Fibroblast of skin of left biceps (primary cell): ENCODE data around the gene MRGPRX4.
"Not testable (repeated sequence)": the region's sequence is repeated elsewhere in the genome, so short reads cannot be mapped to it uniquely, and the experiment has no call there.

Experiments used
- DNase-seq, 2 experiments: peaks; one replicate each; pipeline ENCODE4 v3.0.0-alpha.2; 2013; ENCODE audit warnings: low read depth in 2 of 2

The MRGPRX4 gene

DNA sequence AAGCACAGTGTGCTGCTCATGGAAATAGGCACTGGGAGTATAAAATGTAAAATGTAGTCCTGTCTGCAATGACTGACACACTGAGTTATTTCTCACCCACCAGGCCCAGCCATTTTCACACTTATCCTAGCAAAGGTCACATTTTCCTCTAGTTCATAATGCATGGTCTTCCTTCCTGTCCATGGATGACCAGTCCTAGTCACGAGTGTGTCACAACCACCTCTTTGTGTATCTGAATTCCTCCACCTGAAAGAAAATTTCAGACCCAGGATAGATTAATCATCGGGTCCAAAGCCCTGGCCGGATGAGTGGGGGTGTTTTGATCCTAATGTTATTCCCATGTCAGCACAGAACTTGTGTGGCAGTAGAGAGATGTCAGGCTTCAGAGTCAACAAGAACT lies at the start of gene MRGPRX4:
Gene MRGPRX4, plus strand, starts transcription at position 172 of the 400 bp plus-strand sequence. CDS start 420 bp downstream, outside the sequence.
- DNase-seq, result no peak

DNA sequence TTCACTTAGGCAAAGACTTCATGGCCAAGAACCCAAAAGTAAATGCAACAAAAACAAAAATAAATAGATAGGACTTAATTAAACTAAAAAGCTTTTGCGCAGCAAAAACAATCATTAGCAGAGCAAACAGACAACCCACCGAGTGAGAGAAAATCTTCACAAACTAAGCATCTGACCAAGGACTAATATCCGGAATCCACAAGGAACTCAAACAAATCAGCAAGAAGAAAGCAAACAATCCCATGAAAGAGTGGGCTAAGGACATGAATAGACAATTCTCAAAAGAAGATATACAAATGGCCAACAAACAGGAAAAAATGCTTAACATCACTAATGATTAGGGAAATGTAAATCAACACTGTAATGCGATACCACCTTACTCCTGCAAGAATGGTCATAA lies 41.5 kb upstream of the MRGPRX4 start:
- DNase-seq, result not testable (repeated sequence)

DNA sequence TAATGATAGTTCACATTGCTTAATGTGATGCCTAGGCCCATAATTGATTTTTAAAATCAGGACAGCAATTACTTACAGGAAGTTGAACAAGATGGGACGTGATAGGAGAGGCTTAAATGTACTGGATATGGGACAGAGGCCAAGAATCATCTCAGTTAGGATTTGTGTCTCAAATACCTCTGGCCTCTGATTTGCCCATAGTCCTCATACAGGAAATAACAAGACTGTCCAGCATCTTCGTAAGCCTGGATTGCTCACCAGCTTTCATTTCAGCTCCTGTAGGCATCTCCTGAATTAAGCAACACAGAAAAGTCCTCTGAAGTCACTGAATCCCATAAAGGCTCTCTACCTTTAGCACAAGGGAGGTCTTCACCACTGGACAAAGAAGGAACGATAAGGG lies 40.3 kb upstream of the MRGPRX4 start, which contains the start of gene MRGPRX3:
Gene MRGPRX3, plus strand, starts transcription at position 231 of the 400 bp plus-strand sequence. CDS start 4,632 bp downstream, outside the sequence.
- DNase-seq, result no peak

DNA sequence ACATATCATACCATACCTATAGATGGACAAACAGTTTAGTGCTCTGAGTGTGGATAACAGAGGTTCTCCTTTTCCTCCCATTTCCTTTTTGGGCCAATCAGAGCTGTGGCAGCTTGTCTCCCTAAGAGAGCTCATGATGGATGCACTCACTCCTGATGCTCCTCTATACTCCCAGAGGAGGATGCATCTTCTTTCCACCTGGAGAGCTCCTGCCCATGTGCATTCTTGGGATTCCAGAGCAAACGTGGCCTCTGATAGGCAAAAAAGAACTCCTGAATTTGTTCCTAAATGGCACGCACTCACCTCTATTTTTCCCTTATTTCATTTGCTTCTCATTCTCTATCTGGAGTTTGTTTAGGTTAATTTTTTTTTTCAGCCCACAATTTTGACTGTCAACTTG lies 37.3 kb upstream of the MRGPRX4 start:
- no peak for DNase-seq

DNA sequence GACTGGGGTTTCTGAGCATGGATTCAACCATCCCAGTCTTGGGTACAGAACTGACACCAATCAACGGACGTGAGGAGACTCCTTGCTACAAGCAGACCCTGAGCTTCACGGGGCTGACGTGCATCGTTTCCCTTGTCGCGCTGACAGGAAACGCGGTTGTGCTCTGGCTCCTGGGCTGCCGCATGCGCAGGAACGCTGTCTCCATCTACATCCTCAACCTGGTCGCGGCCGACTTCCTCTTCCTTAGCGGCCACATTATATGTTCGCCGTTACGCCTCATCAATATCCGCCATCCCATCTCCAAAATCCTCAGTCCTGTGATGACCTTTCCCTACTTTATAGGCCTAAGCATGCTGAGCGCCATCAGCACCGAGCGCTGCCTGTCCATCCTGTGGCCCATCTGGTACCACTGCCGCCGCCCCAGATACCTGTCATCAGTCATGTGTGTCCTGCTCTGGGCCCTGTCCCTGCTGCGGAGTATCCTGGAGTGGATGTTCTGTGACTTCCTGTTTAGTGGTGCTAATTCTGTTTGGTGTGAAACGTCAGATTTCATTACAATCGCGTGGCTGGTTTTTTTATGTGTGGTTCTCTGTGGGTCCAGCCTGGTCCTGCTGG lies 35.3 kb upstream of the MRGPRX4 start:
- no peak for DNase-seq

DNA sequence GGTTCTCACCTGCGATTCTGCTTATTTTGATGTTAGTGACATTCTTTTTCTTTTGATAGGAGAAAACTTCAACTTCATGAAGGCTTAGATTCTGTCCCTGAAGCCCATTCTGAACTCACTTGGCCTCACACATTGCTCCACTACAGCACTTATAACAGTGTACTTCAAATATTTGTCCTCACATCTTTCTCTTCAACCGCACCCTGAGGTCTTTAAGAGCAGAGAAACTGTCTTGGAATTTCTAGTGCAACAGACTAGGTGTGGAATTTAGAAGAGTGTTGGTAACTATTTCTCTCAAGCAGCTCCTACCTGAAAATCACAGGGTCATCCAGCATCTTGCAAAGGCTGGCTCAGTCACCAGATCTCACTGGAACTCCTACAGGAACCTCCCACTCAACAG lies 32.5 kb upstream of the MRGPRX4 start:
- no peak for DNase-seq

DNA sequence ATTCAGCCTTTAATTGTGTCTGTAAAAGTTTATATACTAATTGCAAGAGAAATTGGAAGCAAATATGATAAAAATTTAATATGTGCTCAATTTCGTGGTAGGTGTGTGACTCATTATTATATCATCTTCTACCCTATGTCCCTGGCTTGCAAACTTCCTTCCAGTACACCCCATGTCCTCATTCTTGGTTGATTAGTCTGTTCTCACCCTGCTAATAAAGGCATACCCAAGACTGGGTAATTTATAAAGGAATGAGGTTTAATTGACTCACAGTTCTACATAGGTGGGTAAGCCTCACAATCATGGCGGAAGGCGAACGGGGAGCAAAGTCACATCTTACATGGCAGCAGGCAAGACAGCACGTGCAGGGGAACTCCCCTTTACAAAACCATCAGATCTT lies 28.4 kb upstream of the MRGPRX4 start:
- DNase-seq, result no peak

DNA sequence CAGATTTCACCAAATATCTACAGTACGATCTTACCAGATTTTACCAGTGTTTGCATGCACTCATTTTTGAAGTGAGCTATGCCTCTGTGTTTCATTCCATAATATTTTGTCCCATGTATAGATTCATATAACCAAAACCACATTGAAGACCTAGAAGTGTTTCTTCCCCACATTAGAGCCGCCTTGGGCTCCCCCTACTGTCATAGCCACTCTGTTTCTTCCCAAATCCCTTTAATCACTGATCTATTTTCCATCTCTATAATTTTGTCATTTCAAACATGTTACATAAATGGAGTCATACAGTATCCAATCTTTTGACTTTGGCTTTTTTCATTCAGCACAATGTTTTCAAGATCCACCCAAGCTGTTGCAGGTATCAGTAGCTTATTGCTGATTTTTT lies 27.6 kb upstream of the MRGPRX4 start:
- DNase-seq, result no peak

DNA sequence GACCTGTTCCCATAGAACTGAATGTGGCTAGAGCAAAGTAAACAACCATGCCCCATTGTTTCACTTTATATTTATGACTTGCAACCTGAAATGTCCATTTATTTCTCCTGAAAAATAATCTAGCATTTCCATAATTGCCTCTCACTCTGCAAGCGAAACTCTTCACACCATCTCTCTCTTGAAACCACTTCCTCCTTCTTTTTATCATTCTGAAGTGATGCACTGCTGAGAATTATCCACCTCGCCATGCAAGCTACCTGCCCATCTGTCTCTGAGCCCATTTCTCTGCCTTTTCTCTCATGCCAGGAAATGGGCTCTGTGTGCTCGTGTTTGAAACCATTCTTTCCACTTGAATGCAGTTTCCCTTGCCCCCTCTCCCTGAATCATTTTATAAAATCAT lies 26.8 kb upstream of the MRGPRX4 start:
- DNase-seq, result no peak

DNA sequence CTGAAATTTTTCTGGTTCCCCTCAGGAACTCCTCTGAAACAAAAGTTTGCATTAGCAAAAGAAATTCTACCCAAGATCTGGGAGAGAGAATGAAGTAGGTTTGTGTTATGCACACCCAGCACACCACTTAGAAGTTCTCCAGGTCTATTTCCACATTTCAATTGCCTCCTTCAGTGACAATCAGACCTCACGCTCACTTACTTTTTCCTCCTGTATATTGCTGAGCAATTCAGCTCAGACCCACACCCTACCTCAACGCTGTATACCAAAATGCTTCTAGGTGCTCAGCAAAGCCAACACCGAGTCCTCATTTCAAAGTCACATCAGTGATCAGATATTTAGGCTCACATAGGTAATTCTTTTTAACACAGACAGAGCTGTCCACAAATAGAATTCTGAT lies 21.1 kb upstream of the MRGPRX4 start:
- no peak for DNase-seq

DNA sequence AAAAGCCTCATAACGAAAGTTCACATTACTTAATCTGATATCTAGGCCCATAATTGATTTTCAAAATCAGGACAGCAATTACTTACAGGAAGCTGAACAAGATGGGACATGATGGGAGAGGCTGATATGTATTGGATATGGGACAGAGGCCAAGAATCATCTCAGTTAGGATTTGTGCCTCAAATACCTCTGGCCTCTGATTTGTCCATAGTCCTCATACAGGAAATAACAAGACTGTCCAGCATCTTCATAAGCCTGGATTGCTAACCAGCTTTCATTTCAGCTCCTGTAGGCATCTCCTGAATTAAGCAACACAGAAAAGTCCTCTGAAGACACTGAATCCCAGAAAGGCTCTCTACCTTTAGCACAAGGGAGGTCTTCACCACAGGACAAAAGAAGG lies 4.3 kb upstream of the MRGPRX4 start:
- no peak for DNase-seq

DNA sequence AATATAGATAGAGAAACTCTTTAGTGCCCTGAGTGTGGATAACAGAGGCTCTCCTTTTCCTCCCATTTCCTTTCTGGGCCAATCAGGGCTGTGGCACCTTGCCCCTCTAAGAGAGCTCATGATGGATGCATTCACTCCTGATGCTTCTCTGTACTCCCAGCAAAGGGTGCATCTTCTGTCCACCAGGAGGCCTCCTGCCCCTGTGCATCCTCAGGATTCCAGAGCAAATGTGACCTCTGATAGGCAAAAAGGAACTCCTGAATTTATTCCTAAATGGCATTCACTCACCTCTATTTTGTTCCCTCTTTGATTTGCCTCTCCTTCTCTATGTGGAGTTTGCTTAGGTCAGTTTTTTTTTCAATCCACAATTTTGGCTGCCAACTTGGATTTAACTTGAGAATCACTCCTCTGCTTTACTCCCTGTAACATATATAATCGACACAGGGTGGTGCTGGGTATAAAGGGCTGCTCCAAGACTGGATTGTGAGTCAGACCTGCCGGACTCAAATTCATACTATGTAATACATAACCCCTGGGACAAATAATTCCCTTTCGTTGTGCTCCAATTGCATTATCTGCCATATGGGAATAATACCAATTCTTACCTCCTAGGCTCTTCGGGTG lies 1.1 kb upstream of the MRGPRX4 start:
- DNase-seq, result no peak

DNA sequence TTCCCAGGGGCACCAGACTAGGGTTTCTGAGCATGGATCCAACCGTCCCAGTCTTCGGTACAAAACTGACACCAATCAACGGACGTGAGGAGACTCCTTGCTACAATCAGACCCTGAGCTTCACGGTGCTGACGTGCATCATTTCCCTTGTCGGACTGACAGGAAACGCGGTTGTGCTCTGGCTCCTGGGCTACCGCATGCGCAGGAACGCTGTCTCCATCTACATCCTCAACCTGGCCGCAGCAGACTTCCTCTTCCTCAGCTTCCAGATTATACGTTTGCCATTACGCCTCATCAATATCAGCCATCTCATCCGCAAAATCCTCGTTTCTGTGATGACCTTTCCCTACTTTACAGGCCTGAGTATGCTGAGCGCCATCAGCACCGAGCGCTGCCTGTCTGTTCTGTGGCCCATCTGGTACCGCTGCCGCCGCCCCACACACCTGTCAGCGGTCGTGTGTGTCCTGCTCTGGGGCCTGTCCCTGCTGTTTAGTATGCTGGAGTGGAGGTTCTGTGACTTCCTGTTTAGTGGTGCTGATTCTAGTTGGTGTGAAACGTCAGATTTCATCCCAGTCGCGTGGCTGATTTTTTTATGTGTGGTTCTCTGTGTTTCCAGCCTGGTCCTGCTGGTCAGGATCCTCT lies 709 bp downstream of the MRGPRX4 start:
- DNase-seq, result no peak

DNA sequence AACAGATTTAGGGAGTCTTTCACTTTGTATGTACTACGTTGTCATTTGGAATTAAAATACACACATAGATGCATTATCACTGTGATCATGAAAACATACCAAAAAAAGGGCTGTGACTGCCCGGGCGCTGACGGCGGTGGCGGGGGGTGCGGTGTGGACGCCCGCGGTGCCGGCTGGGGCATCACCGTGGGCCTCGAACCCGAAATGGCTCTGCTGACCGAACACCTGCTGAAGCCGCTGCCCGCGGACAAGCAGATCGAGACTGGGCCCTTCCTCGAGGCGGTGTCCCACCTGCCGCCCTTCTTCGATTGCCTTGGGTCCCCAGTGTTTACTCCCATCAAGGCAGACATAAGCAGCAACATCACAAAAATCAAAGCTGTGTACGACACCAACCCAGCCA lies 16.2 kb downstream of the MRGPRX4 start:
- no peak for DNase-seq

DNA sequence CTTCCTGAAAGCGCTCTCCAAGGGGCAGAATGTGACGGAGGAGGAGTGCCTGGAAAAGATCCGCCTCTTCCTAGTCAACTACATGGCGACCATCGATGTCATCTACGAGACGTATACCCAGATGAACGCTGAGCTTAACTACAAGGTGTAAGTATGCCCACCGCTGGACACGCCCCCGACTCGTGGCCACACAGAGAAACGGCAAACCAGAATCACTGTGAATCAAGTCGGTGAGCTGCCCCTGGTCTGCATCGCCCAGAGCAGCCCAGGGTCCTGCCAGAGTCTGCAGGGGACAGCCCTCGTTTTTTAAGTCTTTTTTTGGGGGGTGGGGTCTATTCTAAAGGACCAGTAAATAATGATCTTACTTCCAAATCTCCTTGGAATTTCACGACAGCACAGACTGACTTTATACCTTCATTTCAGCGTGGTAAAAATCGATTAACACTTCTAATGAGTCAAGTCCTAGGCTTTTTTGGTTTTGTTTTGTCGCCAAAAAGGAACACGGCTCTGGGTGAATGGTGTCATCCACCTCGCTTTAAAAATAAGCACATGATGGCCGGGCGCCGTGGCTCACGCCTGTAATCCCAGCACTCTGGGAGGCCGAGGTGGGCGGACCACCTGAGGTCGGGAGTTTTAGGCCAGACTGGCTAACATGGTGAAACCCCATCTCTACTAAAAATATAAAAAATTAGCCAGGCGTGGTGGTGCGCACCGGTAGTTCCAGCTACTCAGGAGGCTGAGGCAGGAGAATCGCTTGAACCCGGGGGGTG lies 17.0 kb downstream of the MRGPRX4 start:
- DNase-seq, result not testable (repeated sequence)

DNA sequence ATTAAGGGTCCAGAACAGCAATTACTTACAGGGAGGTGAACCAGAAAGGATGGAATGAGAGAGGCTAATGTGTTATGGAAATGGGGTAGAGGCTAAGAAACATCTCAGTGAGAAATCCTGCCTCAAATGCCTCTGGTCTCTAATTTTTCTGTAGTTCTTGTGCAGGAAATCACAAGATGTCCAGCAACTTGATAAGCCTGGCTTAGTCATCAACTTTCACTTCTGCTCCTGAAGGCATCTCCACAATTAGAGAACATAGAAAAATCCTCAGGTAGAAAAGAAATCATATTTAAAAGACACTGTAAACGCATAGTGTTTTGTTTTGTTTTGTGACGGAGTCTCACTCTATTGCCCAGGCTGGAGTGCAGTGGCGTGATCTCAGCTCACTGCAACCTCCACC lies 18.7 kb downstream of the MRGPRX4 start:
- DNase-seq, result no peak

DNA sequence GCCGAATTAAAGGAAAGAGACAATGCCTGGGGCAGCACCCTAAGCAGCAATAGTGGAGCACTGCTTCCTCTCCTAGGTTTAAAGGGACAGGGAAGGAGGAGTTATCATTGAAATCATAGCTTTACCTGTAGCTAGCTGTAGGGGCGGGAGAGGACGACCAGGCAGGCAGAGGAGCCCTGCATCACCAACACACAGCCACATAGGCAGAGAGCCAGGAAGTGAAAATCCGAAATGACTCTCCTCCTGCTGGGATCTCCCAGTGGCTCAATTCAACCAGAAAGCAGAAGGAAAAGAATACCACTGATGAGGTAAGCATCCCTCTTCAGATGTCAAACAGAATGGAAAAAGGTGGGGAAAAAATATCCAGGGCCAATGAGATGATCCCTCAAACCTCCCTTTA lies 20.4 kb downstream of the MRGPRX4 start:
- no peak for DNase-seq

DNA sequence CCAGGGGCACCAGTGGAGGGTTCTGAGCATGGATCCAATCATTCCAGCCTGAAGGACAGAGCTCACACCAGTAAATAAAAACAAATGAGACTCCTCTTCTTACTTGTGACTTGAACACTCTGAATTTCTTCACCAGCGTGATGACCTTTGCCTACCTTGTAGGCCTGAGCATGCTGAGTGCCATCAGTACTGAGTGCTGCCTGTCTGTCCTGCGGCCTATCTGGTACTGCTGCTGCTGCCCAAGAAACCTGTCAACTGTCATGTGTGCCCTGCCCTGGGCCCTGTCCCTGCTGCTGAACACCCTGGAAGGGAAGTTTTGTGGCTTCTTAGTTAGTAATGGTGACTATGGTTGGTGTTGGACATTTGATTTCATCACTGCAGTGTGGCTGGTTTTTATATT lies 23.9 kb downstream of the MRGPRX4 start:
- DNase-seq, result no peak

DNA sequence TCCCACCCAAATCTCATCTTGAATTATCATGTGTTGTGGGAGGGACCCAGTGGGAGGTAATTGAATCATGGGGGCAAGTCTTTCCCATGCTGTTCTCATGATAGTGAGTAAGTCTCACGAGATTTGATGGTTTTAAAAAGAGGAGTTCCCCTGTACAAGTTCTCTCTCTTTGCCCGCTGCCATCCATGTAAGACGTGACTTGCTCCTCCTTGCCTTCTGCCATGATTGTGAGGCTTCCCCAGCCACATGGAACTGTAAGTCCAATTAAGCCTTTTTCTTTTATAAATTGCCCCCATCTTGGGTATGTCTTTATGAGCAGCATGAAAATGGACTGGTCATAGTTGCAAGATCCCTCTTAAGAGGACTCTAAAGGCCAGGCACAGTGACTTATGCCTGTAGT lies 25.1 kb downstream of the MRGPRX4 start:
- not testable (repeated sequence) for DNase-seq

DNA sequence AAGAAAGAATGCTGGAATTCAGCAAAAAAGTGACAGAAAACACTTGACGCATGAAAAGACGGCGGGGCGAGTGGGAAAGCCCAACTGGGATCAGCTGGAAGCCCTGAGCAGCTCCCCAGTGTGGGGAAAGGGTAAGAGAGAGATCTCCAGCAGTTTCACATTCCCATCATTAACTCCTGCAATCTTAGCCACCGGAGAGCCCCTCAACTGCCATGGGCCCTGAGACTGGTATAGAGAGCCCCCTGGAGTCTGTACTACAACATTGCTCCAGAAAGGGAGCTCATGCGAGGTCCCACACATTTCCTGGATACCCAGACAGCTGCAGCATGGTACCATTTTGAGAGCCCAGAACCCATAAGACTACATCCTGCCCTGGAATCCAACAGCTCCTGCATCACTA lies 31.1 kb downstream of the MRGPRX4 start:
- DNase-seq, result no peak

DNA sequence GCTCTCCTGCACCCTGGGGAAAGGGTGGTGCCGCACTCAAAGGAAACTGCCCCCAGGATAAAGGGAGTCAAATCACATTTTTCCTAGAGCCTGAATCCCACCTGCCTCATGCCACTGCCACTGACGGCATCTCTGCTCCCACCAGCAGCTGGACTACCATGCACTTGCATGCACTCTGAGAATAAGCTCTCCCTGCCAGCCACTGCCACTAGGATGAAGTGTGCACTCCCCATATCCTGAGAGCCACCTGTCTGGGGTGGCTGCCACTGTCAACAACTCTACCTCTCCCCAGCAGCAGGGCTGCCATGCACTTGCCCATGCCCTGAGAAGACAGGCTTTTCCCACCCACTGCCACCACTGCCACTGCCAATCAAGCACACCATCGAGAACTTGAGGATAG lies 31.6 kb downstream of the MRGPRX4 start:
- DNase-seq, result no peak

DNA sequence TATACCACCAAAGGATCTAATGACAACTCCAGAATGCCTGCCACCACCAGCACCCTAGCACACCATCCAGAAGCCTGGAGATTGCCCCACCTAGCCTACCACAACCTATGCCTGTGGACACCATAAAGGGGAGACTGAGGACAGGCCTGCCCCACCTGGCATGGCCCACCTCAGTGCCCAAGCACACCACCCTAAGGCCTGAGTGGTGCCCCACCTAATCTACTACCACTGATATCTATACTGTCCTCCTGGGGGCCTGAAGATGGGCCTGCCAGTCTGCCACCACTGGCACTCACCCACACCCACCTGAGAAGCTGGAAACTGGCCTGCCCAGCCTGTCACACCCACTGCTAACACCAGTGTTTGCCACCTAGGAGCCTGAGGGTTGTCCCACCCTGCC lies 32.1 kb downstream of the MRGPRX4 start:
- no peak for DNase-seq

DNA sequence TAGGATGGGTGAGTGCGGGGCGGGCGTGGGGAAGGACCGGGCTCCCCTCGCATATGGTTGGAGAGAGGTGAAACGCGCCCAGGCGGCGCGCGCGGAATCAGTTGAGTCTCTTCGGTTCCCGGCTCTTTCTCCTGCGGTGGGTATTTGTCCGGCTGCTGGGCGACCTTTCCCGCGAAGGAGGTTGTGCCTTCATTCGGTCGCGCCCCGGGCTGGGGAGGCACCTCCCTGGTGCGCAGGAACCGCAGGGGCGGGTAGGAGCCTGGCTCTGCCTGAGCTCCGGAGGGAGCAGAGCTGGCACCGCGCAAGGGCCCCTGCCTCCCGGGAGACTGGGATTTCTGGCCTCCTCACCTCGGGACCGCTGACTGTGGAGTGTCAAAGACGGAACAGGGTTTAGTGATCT lies 36.4 kb downstream of the MRGPRX4 start:
- no peak for DNase-seq
